Prostate gland (tissue), 2 donors: ENCODE data around the gene POLK.

Experiments used
- POLR2A ChIP-seq: fragments of 450-650 bp; IDR thresholded peaks from one replicate; pipeline ENCODE4 v1.6.1; 2016; ENCODE audit warnings: antibody characterized with exemption, mild to moderate bottlenecking
- POLR2AphosphoS5 ChIP-seq: sonication (generic); formaldehyde crosslinking; IDR thresholded peaks from one replicate; pipeline ENCODE4 v1.6.1; 2017; ENCODE audit warnings: antibody characterized with exemption
- TF ChIP-seq, protein P1 (sequence below), 4 experiments: fragments of 200-600 bp in 2 of 4; fragments of 450-650 bp in 2 of 4; sonication (generic) in 2 of 4; IDR thresholded peaks; 1 replicate in 3 of 4; 2 replicates in 1 of 4; pipeline ENCODE4 v1.5.1; 2016 to 2019; ENCODE audit warnings: antibody characterized with exemption in 4 of 4, mild to moderate bottlenecking in 2 of 4, moderate library complexity in 2 of 4

DNA sequence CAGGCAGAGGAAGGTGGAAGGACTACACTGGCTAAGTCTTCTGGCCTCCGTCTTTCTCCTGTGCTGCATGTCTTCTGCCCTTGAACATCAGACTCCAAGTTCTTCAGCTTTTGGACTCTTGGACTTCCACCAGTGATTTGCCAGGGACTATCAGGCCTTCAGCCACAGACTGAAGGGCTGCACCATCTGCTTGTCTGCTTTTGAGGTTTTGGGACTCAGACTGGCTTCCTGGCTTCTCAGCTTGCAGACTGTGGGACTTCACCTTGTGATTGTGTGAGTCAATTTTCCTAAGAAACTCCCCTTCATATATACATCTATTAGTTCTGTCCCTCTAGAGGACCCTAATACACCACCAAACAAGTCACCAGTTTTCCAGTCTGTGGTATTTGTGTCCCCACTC is 89.9 kb downstream of the POLK start:
- TF ChIP-seq, protein P1, sequence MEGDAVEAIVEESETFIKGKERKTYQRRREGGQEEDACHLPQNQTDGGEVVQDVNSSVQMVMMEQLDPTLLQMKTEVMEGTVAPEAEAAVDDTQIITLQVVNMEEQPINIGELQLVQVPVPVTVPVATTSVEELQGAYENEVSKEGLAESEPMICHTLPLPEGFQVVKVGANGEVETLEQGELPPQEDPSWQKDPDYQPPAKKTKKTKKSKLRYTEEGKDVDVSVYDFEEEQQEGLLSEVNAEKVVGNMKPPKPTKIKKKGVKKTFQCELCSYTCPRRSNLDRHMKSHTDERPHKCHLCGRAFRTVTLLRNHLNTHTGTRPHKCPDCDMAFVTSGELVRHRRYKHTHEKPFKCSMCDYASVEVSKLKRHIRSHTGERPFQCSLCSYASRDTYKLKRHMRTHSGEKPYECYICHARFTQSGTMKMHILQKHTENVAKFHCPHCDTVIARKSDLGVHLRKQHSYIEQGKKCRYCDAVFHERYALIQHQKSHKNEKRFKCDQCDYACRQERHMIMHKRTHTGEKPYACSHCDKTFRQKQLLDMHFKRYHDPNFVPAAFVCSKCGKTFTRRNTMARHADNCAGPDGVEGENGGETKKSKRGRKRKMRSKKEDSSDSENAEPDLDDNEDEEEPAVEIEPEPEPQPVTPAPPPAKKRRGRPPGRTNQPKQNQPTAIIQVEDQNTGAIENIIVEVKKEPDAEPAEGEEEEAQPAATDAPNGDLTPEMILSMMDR (IDR thresholded peaks at IDR 0.05), result no peak
- TF ChIP-seq POLR2AphosphoS5 (no peak), POLR2A (no peak)
